K562 (cell line): ENCODE measurements around the gene TPD52L2. TPM values are rescaled to one million over a fixed set of nuclear protein-coding genes. Genes with fewer than 3 reads are reported as not detected.

Experiments used
- CBX5 ChIP-seq: IDR thresholded peaks from 2 replicates; pipeline ENCODE4 v1.6.1; 2014; ENCODE audit warnings: low read depth, borderline replicate concordance
- CHD7 ChIP-seq: fragments of 200-600 bp; sonication (generic); IDR thresholded peaks from one replicate; pipeline ENCODE4 v1.6.1; 2012; ENCODE audit warnings: mild to moderate bottlenecking, low read depth, low read length, inconsistent platforms
- HMGN3 ChIP-seq: IDR thresholded peaks from 2 replicates; pipeline ENCODE4 v1.6.1; 2011; ENCODE audit warnings: borderline replicate concordance, low read depth, mild to moderate bottlenecking, mixed read lengths, low read length; ENCODE audit not compliant: insufficient read length; ENCODE audit errors: extremely low read depth
- HSF4 ChIP-seq: fragments of 250-450 bp; sonication (Bioruptor Pico); IDR thresholded peaks from 2 replicates; pipeline ENCODE4 v2.1.2; 2022; ENCODE audit warnings: mild to moderate bottlenecking, moderate library complexity, borderline replicate concordance
- KLF16 ChIP-seq: IDR thresholded peaks from 2 replicates; pipeline ENCODE4 v1.6.1; 2016; ENCODE audit warnings: antibody characterized with exemption
- PML ChIP-seq: IDR thresholded peaks from 2 replicates; pipeline ENCODE4 v1.6.1; 2012; ENCODE audit warnings: low read length, inconsistent platforms
- SP2 ChIP-seq: IDR thresholded peaks from 2 replicates; pipeline ENCODE4 v1.6.1; 2011; ENCODE audit warnings: mild to moderate bottlenecking, low read depth, low read length, moderate library complexity; ENCODE audit not compliant: poor library complexity, severe bottlenecking; ENCODE audit errors: extremely low read depth
- SPI1 ChIP-seq: IDR thresholded peaks from 2 replicates; pipeline ENCODE4 v1.6.1; 2011; ENCODE audit warnings: low read depth, low read length, control low read depth, borderline replicate concordance
- ZKSCAN8 ChIP-seq: fragments of 200-800 bp; sonication (Bioruptor generic); IDR thresholded peaks from 2 replicates; pipeline ENCODE4 v1.6.1; 2016; ENCODE audit warnings: missing genetic modification characterization, missing compliant biosample characterization
- ZNF146 ChIP-seq: IDR thresholded peaks from one replicate; pipeline ENCODE4 v1.6.1; 2018; ENCODE audit warnings: missing compliant biosample characterization; ENCODE audit not compliant: unreplicated experiment
- ZNF253 ChIP-seq: fragments of 250-450 bp; sonication (Bioruptor Pico); conservative IDR thresholded peaks from 2 replicates; pipeline ENCODE4 v1.6.1; 2021; ENCODE audit warnings: mild to moderate bottlenecking
- ZNF354B ChIP-seq: fragments of 250-450 bp; sonication (Bioruptor Pico); IDR thresholded peaks from 2 replicates; pipeline ENCODE4 v1.4.0; 2020
- polyA plus RNA-seq, 8 experiments: library from polyadenylated mRNA; depleted of rRNA in 4 of 8; stranded (reverse) in 5 of 8; unstranded in 3 of 8; fragments of >200 nt; fragmentation: Nextera tagmentation in 2 of 8; fragmentation: Illumina TruSeq in 1 of 8; extraction: Ambion mirVana in 2 of 8; extraction: Trizol in 1 of 8; gene quantifications; 2 replicates each; pipeline versions ENCODE4 v1.2.1 to v1.2.3, GENCODE V29; 2011 to 2014; ENCODE audit warnings: inconsistent platforms in 1 of 8, missing spikeins in 1 of 8
- total RNA-seq, 7 experiments: library from RNA; depleted of rRNA in 6 of 7; stranded (reverse); fragments of >200 nt in 6 of 7; fragmentation: Illumina TruSeq in 2 of 7; extraction: Trizol in 2 of 7; gene quantifications; 2 replicates each; pipeline versions ENCODE4 v1.2.1 to v1.2.3, GENCODE V29; 2011 to 2021; ENCODE audit warnings: low replicate concordance in 1 of 7

The TPD52L2 gene
- total and polyA plus RNA-seq, 9 of the 15 experiments (the other 6 are each of a cell fraction or from before 2014, with no cell fraction given), result 1.9 to 117 (median 74.6) TPM

DNA sequence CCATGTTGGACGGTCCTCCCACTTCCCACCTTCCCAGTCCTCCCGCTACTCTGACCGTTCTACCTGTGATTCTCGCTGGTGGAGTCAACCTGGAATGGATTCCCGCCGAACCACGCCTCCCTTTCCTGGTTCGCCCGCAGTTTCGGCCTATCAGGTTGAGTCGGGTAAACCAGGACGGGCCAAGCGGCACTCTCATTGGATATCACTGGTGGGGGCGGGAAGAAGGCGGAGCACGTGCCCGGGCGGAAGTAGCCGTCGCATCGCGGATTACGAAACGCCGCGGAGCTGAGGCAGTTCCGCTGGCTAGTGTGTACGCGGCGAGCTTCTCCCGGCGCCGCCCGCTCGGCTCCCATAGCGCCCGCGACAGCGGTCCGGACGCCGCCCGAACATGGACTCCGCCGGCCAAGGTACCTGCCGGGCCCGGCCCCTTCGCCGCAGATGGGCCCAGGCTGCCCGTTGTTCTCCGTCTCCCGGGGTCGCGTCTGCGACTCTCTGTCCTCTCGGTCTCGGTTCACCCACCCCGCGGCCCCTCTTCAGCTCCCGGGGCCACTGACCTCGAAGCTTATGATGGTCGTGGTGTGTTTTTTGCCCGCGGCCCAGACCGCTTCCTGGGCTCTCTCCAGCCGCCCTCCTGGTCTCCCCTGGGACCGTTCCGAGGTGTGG is at the start of gene TPD52L2 (continued):
- TF ChIP-seq HSF4, result no peak
- TF ChIP-seq CBX5, result no peak
- no peak for TF ChIP-seq KLF16
- TF ChIP-seq PML, result peak; percentile 56
- TF ChIP-seq ZNF354B (CRISPR knock-in tag), result no peak
- peak; percentile 17 for TF ChIP-seq HMGN3
- peak; percentile 64 for TF ChIP-seq SP2
- TF ChIP-seq ZNF253 (CRISPR knock-in tag), result no peak
- peak; percentile 69 for TF ChIP-seq SPI1
- no peak for TF ChIP-seq ZKSCAN8 (CRISPR knock-in tag)
- no peak for TF ChIP-seq ZNF146 (CRISPR knock-in tag)
- TF ChIP-seq CHD7, result no peak
